ENCODE data around the gene HSD3B7.

HSD3B7 gene

DNA sequence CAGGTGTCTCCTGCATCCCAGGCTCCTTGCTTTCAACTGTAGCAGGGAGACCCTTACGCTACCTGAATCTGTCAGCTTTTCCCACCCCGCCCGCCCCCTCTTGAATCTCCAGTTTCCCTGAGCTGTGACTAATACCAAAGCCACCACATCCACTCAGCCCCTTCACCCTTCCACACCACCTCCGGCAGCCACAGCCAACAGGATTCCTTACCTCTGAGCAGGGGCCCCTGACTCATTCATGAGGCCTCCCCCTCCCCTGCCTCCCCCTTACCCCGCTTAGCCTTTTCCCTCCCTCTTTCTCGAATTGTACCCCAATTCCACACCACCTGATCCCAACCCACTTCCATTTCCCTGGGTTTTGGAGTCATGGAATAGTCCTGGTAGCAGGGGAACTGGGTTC lies 23.1 kb downstream of the HSD3B7 start:
- Histone ChIP-seq H3K27ac (ENCODE audit: extremely low read depth, low read depth, low read length) (no peak overlapping the region), H3K36me3 (ENCODE audit: control insufficient read depth in 2 of 2, insufficient read depth in 1 of 2, low read length in 2 of 2) (no peaks in the 10 kb centered on the region), H3K4me3 (ENCODE audit: low read depth, low read length) (no peak overlapping the region), H3K9me3 (ENCODE audit: control insufficient read depth, insufficient read depth, low read depth, low read length) (no peaks in the 10 kb centered on the region), H3K4me1 (ENCODE audit: control insufficient read depth, insufficient read depth, low read length) (no peaks in the 10 kb centered on the region)
- TF ChIP-seq ZNF600 (tag by site-specific recombination; IDR thresholded peaks at IDR 0.05), result peak; percentile 58; the same call in 1 of the 2 replicates
- TF ChIP-seq ZFHX2 (tag by site-specific recombination; conservative IDR thresholded peaks at IDR 0.05), result peak; percentile 29; the same call in 1 of the 2 replicates
- no peak for TF ChIP-seq ELK4 (IDR thresholded peaks at IDR 0.05; ENCODE audit: borderline replicate concordance, low read depth, low read length)
- TF ChIP-seq SP3 (tag by site-specific recombination; IDR thresholded peaks at IDR 0.05), result no peak
- TF ChIP-seq, protein P1, sequence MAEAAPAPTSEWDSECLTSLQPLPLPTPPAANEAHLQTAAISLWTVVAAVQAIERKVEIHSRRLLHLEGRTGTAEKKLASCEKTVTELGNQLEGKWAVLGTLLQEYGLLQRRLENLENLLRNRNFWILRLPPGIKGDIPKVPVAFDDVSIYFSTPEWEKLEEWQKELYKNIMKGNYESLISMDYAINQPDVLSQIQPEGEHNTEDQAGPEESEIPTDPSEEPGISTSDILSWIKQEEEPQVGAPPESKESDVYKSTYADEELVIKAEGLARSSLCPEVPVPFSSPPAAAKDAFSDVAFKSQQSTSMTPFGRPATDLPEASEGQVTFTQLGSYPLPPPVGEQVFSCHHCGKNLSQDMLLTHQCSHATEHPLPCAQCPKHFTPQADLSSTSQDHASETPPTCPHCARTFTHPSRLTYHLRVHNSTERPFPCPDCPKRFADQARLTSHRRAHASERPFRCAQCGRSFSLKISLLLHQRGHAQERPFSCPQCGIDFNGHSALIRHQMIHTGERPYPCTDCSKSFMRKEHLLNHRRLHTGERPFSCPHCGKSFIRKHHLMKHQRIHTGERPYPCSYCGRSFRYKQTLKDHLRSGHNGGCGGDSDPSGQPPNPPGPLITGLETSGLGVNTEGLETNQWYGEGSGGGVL (tag by site-specific recombination; IDR thresholded peaks at IDR 0.05), result peak; percentile 56
- TF ChIP-seq EGR2 (tag by site-specific recombination; IDR thresholded peaks at IDR 0.05; ENCODE audit: low read depth), result peak; percentile 44; the same call in 1 of the 2 replicates
- POLR2A ChIA-PET, result interaction anchor here (0.6 kb wide), 1 partner anchor 12 kb away, joined by 3 read pairs; no protein-coding TSS in a partner anchor
- CTCF ChIA-PET, result interaction anchor here (1.0 to 1.3 kb wide), 2 partner anchors 9 to 22 kb away, joined by 4 to 5 read pairs; no protein-coding TSS in a partner anchor

DNA sequence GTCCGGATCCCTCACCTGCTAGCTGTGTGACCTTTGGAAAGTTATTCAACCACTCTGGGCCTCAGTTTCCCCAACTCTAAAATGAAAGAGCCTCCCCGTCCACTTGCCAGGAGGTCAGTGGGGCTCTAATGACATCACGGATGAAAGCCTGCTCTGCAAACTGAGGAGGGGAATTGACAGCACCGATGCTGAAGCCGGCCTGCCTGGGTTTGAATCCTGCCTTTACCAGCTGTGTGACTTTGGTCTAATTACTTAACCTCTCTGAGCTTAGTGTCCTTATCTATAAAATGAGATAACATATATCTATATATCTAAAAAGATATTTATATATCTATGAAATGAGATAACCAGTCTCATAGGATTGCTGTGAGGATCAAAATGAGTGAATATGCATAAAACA lies 23.5 kb downstream of the HSD3B7 start:
- H3K27ac ChIP-seq (ENCODE audit: extremely low read depth, low read depth, low read length), result no peak overlapping the region
- TF ChIP-seq ZNF621 (tag by site-specific recombination; IDR thresholded peaks at IDR 0.05) (no peak), ZNF768 (tag by site-specific recombination; IDR thresholded peaks at IDR 0.05) (0 out of 2 replicates have a peak, but pooled peaks have one; percentile 79)
- TF ChIP-seq, protein P1 (tag by site-specific recombination; IDR thresholded peaks at IDR 0.05), result 0 out of 2 replicates have a peak, but pooled peaks have one; percentile 2
- no peaks in the 10 kb centered on the region for H3K4me1 ChIP-seq (ENCODE audit: control insufficient read depth, insufficient read depth, low read length)
- no peaks in the 10 kb centered on the region for H3K36me3 ChIP-seq (ENCODE audit: control insufficient read depth in 2 of 2, insufficient read depth in 1 of 2, low read length in 2 of 2)
- ChIA-PET CTCF (interaction anchor here (1.0 to 1.3 kb wide), 2 partner anchors 9 to 22 kb away, joined by 4 to 5 read pairs; no protein-coding TSS in a partner anchor), POLR2A (interaction anchor here (0.6 kb wide), 1 partner anchor 12 kb away, joined by 3 read pairs; no protein-coding TSS in a partner anchor)
- no peak overlapping the region for H3K4me3 ChIP-seq (ENCODE audit: low read depth, low read length)
- no peaks in the 10 kb centered on the region for H3K9me3 ChIP-seq (ENCODE audit: control insufficient read depth, insufficient read depth, low read depth, low read length)

DNA sequence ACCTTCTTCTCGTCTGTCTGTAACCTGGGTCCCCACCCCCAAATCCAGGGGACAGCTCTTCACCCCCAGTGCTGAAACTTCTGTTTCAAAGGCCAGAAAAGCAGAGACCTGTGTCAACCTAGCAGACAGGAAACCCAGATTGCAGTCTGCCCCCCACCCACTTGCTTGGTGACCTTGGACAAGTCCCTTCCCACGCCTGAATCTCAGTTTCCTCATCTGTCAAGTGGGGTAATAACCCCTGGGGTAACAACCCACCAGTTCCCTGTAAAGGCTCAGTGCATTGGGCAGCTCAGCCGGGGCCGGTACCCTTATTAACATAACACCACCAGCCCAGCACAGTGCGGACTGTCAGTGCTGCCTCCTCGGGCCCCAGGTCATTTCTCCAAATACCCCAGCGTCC lies 24.1 kb downstream of the HSD3B7 start:
- ChIA-PET POLR2A (no interaction called here), CTCF (interaction anchor here (1.0 to 1.3 kb wide), 2 partner anchors 10 to 23 kb away, joined by 4 to 5 read pairs; no protein-coding TSS in a partner anchor)
- TF ChIP-seq ZNF658 (tag by site-specific recombination; IDR thresholded peaks at IDR 0.05) (no peak), KLF8 (tag by site-specific recombination; IDR thresholded peaks at IDR 0.05) (no peak), CTCF (tag by site-specific recombination; IDR thresholded peaks at IDR 0.05) (no peak)
- TF ChIP-seq, protein P2, sequence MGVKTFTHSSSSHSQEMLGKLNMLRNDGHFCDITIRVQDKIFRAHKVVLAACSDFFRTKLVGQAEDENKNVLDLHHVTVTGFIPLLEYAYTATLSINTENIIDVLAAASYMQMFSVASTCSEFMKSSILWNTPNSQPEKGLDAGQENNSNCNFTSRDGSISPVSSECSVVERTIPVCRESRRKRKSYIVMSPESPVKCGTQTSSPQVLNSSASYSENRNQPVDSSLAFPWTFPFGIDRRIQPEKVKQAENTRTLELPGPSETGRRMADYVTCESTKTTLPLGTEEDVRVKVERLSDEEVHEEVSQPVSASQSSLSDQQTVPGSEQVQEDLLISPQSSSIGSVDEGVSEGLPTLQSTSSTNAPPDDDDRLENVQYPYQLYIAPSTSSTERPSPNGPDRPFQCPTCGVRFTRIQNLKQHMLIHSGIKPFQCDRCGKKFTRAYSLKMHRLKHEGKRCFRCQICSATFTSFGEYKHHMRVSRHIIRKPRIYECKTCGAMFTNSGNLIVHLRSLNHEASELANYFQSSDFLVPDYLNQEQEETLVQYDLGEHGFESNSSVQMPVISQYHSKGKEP (tag by site-specific recombination; IDR thresholded peaks at IDR 0.05), result no peak
- TF ChIP-seq, protein P3, sequence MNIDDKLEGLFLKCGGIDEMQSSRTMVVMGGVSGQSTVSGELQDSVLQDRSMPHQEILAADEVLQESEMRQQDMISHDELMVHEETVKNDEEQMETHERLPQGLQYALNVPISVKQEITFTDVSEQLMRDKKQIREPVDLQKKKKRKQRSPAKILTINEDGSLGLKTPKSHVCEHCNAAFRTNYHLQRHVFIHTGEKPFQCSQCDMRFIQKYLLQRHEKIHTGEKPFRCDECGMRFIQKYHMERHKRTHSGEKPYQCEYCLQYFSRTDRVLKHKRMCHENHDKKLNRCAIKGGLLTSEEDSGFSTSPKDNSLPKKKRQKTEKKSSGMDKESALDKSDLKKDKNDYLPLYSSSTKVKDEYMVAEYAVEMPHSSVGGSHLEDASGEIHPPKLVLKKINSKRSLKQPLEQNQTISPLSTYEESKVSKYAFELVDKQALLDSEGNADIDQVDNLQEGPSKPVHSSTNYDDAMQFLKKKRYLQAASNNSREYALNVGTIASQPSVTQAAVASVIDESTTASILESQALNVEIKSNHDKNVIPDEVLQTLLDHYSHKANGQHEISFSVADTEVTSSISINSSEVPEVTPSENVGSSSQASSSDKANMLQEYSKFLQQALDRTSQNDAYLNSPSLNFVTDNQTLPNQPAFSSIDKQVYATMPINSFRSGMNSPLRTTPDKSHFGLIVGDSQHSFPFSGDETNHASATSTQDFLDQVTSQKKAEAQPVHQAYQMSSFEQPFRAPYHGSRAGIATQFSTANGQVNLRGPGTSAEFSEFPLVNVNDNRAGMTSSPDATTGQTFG (tag by site-specific recombination; IDR thresholded peaks at IDR 0.05; ENCODE audit: borderline replicate concordance), result no peak
- H3K4me3 ChIP-seq (ENCODE audit: low read depth, low read length), result no peak overlapping the region
- no peak overlapping the region for H3K27ac ChIP-seq (ENCODE audit: extremely low read depth, low read depth, low read length)
- no peaks in the 10 kb centered on the region for H3K4me1 ChIP-seq (ENCODE audit: control insufficient read depth, insufficient read depth, low read length)
- H3K9me3 ChIP-seq (ENCODE audit: control insufficient read depth, insufficient read depth, low read depth, low read length), result no peaks in the 10 kb centered on the region
- H3K36me3 ChIP-seq (ENCODE audit: control insufficient read depth in 2 of 2, insufficient read depth in 1 of 2, low read length in 2 of 2), result no peaks in the 10 kb centered on the region
